Liver (tissue), 9 donors: Measurements from ENCODE around the gene PGGHG. TPM values are rescaled to one million over a fixed set of nuclear protein-coding genes. Genes with fewer than 3 reads are reported as not detected.
"Not testable (repeated sequence)": the region's sequence is repeated elsewhere in the genome, so short reads cannot be mapped to it uniquely, and the experiment has no call there.

ENCODE experiments used
- DNase-seq: peaks from one replicate; pipeline ENCODE4 v3.0.0-alpha.2; 2017; ENCODE audit warnings: low spot score
- H3K27ac ChIP-seq, 2 donors: one replicate each; pipeline ENCODE4 v1.7.0; 2013; ENCODE audit warnings: inconsistent platforms in 2 of 2, low read length in 2 of 2, control low read depth in 1 of 2, low read depth in 1 of 2, mild to moderate bottlenecking in 1 of 2
- H3K27me3 ChIP-seq, 4 donors: one replicate each; pipeline versions ENCODE4 v1.6.1 to v1.7.0; 2013; ENCODE audit warnings: low read length in 3 of 4, inconsistent platforms in 1 of 4, mild to moderate bottlenecking in 1 of 4, moderate library complexity in 1 of 4; ENCODE audit not compliant: control insufficient read depth in 4 of 4, insufficient read depth in 4 of 4
- H3K36me3 ChIP-seq, 4 donors: one replicate each; pipeline versions ENCODE4 v1.6.1 to v1.7.0; 2013; ENCODE audit warnings: low read length in 3 of 4, mild to moderate bottlenecking in 3 of 4, low read depth in 1 of 4, moderate library complexity in 1 of 4; ENCODE audit not compliant: control insufficient read depth in 4 of 4, insufficient read depth in 3 of 4
- H3K4me1 ChIP-seq, 4 donors: one replicate each; pipeline versions ENCODE4 v1.6.1 to v1.7.0; 2013; ENCODE audit warnings: low read length in 3 of 4, mild to moderate bottlenecking in 3 of 4, moderate library complexity in 1 of 4; ENCODE audit not compliant: control insufficient read depth in 4 of 4, insufficient read depth in 4 of 4
- H3K4me3 ChIP-seq, 3 donors: one replicate each; pipeline versions ENCODE4 v1.6.1 to v1.7.0; 2013; ENCODE audit warnings: low read length in 3 of 3, control low read depth in 1 of 3, low read depth in 1 of 3, mild to moderate bottlenecking in 1 of 3
- H3K9ac ChIP-seq, 2 donors: one replicate each; pipeline ENCODE4 v1.7.0; 2013; ENCODE audit warnings: low read length in 2 of 2, mild to moderate bottlenecking in 2 of 2, moderate library complexity in 2 of 2, control low read depth in 1 of 2, low read depth in 1 of 2
- H3K9me3 ChIP-seq, 4 donors: one replicate each; pipeline versions ENCODE4 v1.6.1 to v1.7.0; 2013; ENCODE audit warnings: low read length in 3 of 4; ENCODE audit not compliant: control insufficient read depth in 4 of 4
- EGR1 ChIP-seq, 2 donors: IDR thresholded peaks; 2 replicates each; pipeline ENCODE4 v1.6.1; 2016 to 2018; ENCODE audit warnings: antibody characterized with exemption in 2 of 2, low read depth in 2 of 2
- FOXA1 ChIP-seq: IDR thresholded peaks from 2 replicates; pipeline ENCODE4 v1.6.1; 2016; ENCODE audit warnings: antibody characterized with exemption
- HNF4G ChIP-seq: IDR thresholded peaks from 2 replicates; pipeline ENCODE4 v1.6.1; 2016; ENCODE audit warnings: antibody characterized with exemption
- JUND ChIP-seq, 2 donors: IDR thresholded peaks; 2 replicates each; pipeline ENCODE4 v1.6.1; 2016; ENCODE audit warnings: antibody characterized with exemption in 2 of 2
- NR2F2 ChIP-seq: IDR thresholded peaks from 2 replicates; pipeline ENCODE4 v1.6.1; 2016; ENCODE audit warnings: antibody characterized with exemption
- RAD21 ChIP-seq, 2 donors: IDR thresholded peaks; 2 replicates each; pipeline ENCODE4 v1.6.1; 2016; ENCODE audit warnings: antibody characterized with exemption in 2 of 2, mild to moderate bottlenecking in 2 of 2
- RXRA ChIP-seq, 2 donors: IDR thresholded peaks; 2 replicates each; pipeline ENCODE4 v1.6.1; 2017 to 2018; ENCODE audit warnings: antibody characterized with exemption in 2 of 2, mild to moderate bottlenecking in 1 of 2
- SP1 ChIP-seq: IDR thresholded peaks from 2 replicates; pipeline ENCODE4 v1.6.1; 2018; ENCODE audit warnings: antibody characterized with exemption, mild to moderate bottlenecking
- TAF1 ChIP-seq: conservative IDR thresholded peaks from 2 replicates; pipeline ENCODE4 v1.6.1; 2016; ENCODE audit warnings: antibody characterized with exemption, mild to moderate bottlenecking
- WGBS: extraction: QIAGEN DNeasy Blood & Tissue Kit; methylation state at CpG from one replicate; pipeline ENCODE4 v1.1.7; 2013; 5-methylcytosine and 5-hydroxymethylcytosine counted together
- polyA plus RNA-seq, 2 donors: library from polyadenylated mRNA; stranded (reverse) in 1 of 2; unstranded in 1 of 2; fragments of 200-250 nt in 1 of 2; fragments of >200 nt in 1 of 2; fragmentation: Nextera tagmentation in 1 of 2; extraction: Ambion mirVana in 1 of 2; gene quantifications; one replicate each; pipeline versions ENCODE4 v1.2.1 to v1.2.3, GENCODE V29; 2013 to 2015
- total RNA-seq, 2 donors: library from RNA; depleted of rRNA; stranded (reverse); fragments of >200 nt; gene quantifications; one replicate each; pipeline ENCODE4 v1.2.3, GENCODE V29; 2014
- TF ChIP-seq, protein P1 (sequence below): IDR thresholded peaks from 2 replicates; pipeline ENCODE4 v1.6.1; 2016; ENCODE audit warnings: antibody characterized with exemption, mild to moderate bottlenecking
- TF ChIP-seq, protein P2 (sequence below): IDR thresholded peaks from 2 replicates; pipeline ENCODE4 v1.6.1; 2016; ENCODE audit warnings: antibody characterized with exemption
- TF ChIP-seq, protein P3 (sequence below): IDR thresholded peaks from 2 replicates; pipeline ENCODE4 v1.6.1; 2016; ENCODE audit warnings: antibody characterized with exemption
- TF ChIP-seq, protein P4 (sequence below): fragments of 150-350 bp; IDR thresholded peaks from 2 replicates; pipeline ENCODE4 v1.5.1; 2017; ENCODE audit warnings: improper control_type of control experiment, low read depth, low read length; ENCODE audit not compliant: missing input control
- donor health status: healthy.
- donor health status: healthy.
- donor health status: healthy.
- donor health status: healthy.
- donor health status: healthy.

Gene PGGHG
- total and polyA plus RNA-seq, 4 donors = 1.3 to 11.4 (median 7.5) TPM

DNA sequence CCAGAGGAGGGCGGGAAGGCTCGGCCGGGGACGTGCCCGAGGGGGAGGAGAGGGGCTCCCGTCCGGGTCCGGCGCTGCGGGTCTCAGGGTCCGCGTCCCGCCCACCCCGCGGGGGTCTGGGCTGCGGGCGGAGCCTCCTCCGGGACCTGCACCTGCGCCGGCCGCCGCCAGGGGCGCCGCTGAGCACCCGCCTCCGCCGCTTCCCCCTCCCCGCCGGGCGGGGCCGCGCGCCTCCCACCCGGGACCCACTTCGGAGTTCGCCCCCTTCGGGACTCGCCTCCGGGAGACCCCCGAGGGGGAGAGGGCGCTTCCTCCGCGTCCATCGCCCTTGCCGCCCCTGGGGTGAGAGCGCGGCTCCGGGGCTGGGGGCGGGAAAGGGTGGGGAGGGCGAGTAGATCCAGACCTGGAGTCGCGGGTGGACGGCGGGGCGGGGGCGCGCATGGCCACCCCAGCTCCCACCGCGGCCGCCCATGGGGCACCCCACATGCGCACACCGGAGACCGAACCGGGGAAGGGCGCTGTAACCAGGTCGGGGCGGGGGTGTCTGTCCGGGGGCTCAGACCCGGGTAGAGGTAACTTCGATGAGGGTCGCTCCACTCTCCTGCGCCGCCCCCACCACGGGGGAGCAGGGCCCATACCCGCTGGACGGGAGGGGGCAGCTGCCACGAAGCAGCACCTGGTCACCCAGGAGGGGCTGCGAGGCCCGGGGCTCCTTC is 29.6 kb downstream of the PGGHG start:
- peak overlapping the region; percentile 41 to 49 (median 45) for H3K4me3 ChIP-seq
- peaks cover 0 to 26% (median 9%) of the 10 kb centered on the region in 4 donors for H3K4me1 ChIP-seq
- not testable (repeated sequence) for H3K27me3 ChIP-seq, H3K36me3 ChIP-seq, H3K9me3 ChIP-seq, H3K9ac ChIP-seq, DNase-seq
- under 1% methylated on average over 17 of the region's 79 CpGs for WGBS
- peak overlapping the region; percentile 98 to 99 for H3K27ac ChIP-seq

DNA sequence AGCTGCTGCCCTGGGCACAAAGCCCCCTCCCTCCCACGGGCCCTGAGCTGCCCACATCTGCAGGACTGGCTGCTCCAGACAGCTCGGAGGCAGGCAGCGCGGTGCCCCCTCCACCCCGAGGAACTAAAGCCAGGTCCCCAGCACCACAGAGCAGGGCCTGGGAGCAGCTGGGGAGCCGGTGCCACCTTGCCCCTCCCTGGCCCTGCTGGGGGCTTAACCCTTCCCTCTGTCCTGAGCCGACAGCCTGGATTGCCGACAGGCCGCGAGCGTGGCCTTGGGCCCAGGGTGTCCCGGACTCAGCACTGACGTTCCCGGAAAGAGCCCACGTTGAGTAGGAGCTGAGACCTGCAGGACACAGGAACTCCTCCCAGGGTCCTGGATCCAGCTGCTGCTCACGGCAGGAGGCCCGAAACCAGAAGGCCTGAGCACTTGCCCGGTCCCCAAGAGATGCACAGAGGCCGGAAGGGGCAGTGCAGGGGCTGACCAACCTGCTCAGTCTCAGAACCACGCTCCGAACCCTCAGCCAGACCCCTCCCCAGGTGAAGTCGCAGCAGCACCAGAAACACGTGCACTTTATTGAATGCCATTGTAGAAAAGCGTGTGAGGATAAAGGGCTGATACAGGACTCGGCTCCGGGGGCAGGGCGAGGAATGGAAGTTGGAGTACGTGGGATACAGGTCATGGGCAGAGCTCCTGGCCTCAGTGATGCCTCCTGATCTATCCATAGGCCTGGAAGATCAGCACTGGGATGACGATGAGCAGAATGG is 30.4 kb downstream of the PGGHG start:
- H3K27me3 ChIP-seq, DNase-seq, H3K9me3 ChIP-seq, H3K36me3 ChIP-seq: not testable (repeated sequence)
- Histone ChIP-seq H3K4me1 (peaks cover 0 to 25% (median 8%) of the 10 kb centered on the region in 4 donors), H3K27ac (peak overlapping the region; percentile 98 to 99), H3K4me3 (peak overlapping the region; percentile 41 to 96 (median 84)), H3K9ac (peak overlapping the region; percentile 62 to 86)
- TF ChIP-seq JUND (IDR thresholded peaks at IDR 0.05) = peak in 1 of 2 donors; percentile 21
- WGBS = 4% methylated on average over 20 of the region's 29 CpGs

DNA sequence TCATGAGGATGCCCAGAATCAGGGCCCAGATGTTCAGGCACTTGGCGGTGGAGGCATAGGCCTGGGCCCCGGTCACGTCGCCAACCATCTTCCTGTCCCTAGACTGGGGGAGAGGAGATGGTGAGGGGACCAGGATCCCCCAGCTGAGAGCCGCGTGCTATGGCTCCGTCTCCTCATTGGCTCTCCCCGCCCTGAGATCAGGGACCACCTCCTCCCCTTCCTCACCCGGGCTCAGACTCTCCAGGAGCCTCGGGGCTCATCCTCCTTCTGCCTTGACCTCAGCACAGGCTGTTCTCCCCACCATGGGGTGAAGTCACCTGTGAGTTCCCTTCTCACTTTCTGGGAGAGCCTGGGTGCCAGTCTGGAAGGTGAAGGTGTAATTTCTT is 31.0 kb downstream of the PGGHG start:
- H3K27me3 ChIP-seq, DNase-seq, H3K9me3 ChIP-seq, H3K36me3 ChIP-seq: not testable (repeated sequence)
- H3K9ac ChIP-seq = peak overlapping the region; percentile 62 to 86
- peak overlapping the region; percentile 41 to 96 (median 84) for H3K4me3 ChIP-seq
- WGBS = 9% methylated on average over 7 of the region's 10 CpGs
- H3K27ac ChIP-seq = peak overlapping the region; percentile 98 to 99
- H3K4me1 ChIP-seq = peaks cover 0 to 23% (median 8%) of the 10 kb centered on the region in 4 donors

DNA sequence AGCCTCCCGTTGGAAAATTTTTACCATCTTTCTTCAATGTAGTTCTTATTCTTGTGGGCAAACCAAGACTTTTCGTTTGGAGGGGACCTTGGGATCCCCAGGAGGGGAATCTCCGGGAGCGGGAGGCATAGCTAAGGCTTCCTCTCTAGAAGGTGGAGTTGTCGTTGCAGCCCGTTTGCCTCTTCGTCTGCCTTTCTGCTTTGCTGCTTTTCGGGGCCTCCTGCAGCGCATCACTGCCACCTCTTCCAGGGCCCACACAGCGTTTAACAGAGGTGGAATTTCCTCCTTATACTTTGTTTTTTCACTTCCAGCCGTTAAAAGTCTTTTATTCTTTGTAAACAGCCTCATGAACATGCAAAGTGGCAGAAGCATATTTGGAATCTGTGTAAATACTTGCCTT is 35.2 kb downstream of the PGGHG start:
- no peak overlapping the region for H3K9ac ChIP-seq
- H3K27ac ChIP-seq = peak overlapping the region; percentile 4 to 42
- TF ChIP-seq, protein P1, sequence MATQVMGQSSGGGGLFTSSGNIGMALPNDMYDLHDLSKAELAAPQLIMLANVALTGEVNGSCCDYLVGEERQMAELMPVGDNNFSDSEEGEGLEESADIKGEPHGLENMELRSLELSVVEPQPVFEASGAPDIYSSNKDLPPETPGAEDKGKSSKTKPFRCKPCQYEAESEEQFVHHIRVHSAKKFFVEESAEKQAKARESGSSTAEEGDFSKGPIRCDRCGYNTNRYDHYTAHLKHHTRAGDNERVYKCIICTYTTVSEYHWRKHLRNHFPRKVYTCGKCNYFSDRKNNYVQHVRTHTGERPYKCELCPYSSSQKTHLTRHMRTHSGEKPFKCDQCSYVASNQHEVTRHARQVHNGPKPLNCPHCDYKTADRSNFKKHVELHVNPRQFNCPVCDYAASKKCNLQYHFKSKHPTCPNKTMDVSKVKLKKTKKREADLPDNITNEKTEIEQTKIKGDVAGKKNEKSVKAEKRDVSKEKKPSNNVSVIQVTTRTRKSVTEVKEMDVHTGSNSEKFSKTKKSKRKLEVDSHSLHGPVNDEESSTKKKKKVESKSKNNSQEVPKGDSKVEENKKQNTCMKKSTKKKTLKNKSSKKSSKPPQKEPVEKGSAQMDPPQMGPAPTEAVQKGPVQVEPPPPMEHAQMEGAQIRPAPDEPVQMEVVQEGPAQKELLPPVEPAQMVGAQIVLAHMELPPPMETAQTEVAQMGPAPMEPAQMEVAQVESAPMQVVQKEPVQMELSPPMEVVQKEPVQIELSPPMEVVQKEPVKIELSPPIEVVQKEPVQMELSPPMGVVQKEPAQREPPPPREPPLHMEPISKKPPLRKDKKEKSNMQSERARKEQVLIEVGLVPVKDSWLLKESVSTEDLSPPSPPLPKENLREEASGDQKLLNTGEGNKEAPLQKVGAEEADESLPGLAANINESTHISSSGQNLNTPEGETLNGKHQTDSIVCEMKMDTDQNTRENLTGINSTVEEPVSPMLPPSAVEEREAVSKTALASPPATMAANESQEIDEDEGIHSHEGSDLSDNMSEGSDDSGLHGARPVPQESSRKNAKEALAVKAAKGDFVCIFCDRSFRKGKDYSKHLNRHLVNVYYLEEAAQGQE = no peak
- TF ChIP-seq EGR1 (IDR thresholded peaks at IDR 0.05; ENCODE audit: low read depth in 2 of 2) (no peak), JUND (IDR thresholded peaks at IDR 0.05) (no peak), TAF1 (no peak), HNF4G (no peak), RAD21 (IDR thresholded peaks at IDR 0.05) (no peak), NR2F2 (no peak), FOXA1 (no peak), RXRA (IDR thresholded peaks at IDR 0.05) (no peak), SP1 (no peak)
- TF ChIP-seq, protein P2, sequence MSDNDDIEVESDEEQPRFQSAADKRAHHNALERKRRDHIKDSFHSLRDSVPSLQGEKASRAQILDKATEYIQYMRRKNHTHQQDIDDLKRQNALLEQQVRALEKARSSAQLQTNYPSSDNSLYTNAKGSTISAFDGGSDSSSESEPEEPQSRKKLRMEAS = no peak
- TF ChIP-seq, protein P3, sequence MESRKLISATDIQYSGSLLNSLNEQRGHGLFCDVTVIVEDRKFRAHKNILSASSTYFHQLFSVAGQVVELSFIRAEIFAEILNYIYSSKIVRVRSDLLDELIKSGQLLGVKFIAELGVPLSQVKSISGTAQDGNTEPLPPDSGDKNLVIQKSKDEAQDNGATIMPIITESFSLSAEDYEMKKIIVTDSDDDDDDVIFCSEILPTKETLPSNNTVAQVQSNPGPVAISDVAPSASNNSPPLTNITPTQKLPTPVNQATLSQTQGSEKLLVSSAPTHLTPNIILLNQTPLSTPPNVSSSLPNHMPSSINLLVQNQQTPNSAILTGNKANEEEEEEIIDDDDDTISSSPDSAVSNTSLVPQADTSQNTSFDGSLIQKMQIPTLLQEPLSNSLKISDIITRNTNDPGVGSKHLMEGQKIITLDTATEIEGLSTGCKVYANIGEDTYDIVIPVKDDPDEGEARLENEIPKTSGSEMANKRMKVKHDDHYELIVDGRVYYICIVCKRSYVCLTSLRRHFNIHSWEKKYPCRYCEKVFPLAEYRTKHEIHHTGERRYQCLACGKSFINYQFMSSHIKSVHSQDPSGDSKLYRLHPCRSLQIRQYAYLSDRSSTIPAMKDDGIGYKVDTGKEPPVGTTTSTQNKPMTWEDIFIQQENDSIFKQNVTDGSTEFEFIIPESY = no peak
- TF ChIP-seq, protein P4, sequence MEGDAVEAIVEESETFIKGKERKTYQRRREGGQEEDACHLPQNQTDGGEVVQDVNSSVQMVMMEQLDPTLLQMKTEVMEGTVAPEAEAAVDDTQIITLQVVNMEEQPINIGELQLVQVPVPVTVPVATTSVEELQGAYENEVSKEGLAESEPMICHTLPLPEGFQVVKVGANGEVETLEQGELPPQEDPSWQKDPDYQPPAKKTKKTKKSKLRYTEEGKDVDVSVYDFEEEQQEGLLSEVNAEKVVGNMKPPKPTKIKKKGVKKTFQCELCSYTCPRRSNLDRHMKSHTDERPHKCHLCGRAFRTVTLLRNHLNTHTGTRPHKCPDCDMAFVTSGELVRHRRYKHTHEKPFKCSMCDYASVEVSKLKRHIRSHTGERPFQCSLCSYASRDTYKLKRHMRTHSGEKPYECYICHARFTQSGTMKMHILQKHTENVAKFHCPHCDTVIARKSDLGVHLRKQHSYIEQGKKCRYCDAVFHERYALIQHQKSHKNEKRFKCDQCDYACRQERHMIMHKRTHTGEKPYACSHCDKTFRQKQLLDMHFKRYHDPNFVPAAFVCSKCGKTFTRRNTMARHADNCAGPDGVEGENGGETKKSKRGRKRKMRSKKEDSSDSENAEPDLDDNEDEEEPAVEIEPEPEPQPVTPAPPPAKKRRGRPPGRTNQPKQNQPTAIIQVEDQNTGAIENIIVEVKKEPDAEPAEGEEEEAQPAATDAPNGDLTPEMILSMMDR = no peak
- no peaks in the 10 kb centered on the region for H3K9me3 ChIP-seq
- no peaks in the 10 kb centered on the region for H3K27me3 ChIP-seq
- H3K4me1 ChIP-seq = peaks cover 0 to 17% (median 10%) of the 10 kb centered on the region in 4 donors
- DNase-seq = no peak
- WGBS = 82% methylated on average over 11 of the region's 11 CpGs
- no peaks in the 10 kb centered on the region for H3K36me3 ChIP-seq
- H3K4me3 ChIP-seq = no peak overlapping the region
